Effector memory CD4-positive, alpha-beta T cell (primary cell): Measurements from ENCODE around the gene CEMP1.

Source experiments
- DNase-seq, 3 donors: peaks; one replicate each; pipeline ENCODE4 v3.0.0-alpha.2; 2020
- H3K27ac ChIP-seq: 2 replicates; pipeline ENCODE4 v1.7.0; 2013; ENCODE audit warnings: mild to moderate bottlenecking, low read length, moderate library complexity; ENCODE audit not compliant: insufficient read depth, poor library complexity, severe bottlenecking
- H3K27me3 ChIP-seq: replicated peaks from 2 replicates; pipeline ENCODE4 v1.7.0; 2013; ENCODE audit warnings: mild to moderate bottlenecking, low read length; ENCODE audit not compliant: insufficient read depth, control insufficient read depth, poor library complexity, severe bottlenecking
- H3K36me3 ChIP-seq: 2 replicates; pipeline ENCODE4 v1.7.0; 2013; ENCODE audit warnings: mild to moderate bottlenecking, low read length, moderate library complexity; ENCODE audit not compliant: control insufficient read depth, insufficient read depth
- H3K4me1 ChIP-seq: 2 replicates; pipeline ENCODE4 v1.7.0; 2013; ENCODE audit warnings: low read length, mild to moderate bottlenecking; ENCODE audit not compliant: control insufficient read depth, insufficient read depth, poor library complexity, severe bottlenecking
- H3K4me3 ChIP-seq: 2 replicates; pipeline ENCODE4 v1.7.0; 2013; ENCODE audit warnings: low read length, low read depth, mild to moderate bottlenecking; ENCODE audit not compliant: insufficient read depth, poor library complexity, severe bottlenecking
- H3K9me3 ChIP-seq: 2 replicates; pipeline ENCODE4 v1.7.0; 2013; ENCODE audit warnings: mild to moderate bottlenecking, low read length, moderate library complexity; ENCODE audit not compliant: control insufficient read depth

CEMP1 gene

GRCh38 chr16:2529961-2530628, 1.1 kb downstream of the CEMP1 start:
- H3K4me1 ChIP-seq, result peaks cover 8% of the 10 kb centered on the region
- H3K36me3 ChIP-seq, result peaks cover 25% of the 10 kb centered on the region
- no peak overlapping the region for H3K4me3 ChIP-seq
- H3K27ac ChIP-seq, result no peak overlapping the region
- no peaks in the 10 kb centered on the region for H3K27me3 ChIP-seq
- DNase-seq, result no peak
- H3K9me3 ChIP-seq, result no peaks in the 10 kb centered on the region

- H3K4me1 ChIP-seq, result peaks cover 8% of the 10 kb centered on the region
- H3K27ac ChIP-seq, result no peak overlapping the region
- no peak overlapping the region for H3K4me3 ChIP-seq
- H3K27me3 ChIP-seq, result no peaks in the 10 kb centered on the region
- no peaks in the 10 kb centered on the region for H3K9me3 ChIP-seq
- peaks cover 33% of the 10 kb centered on the region for H3K36me3 ChIP-seq
- DNase-seq, result no peak
Observed at GRCh38 chr16:2529061-2529931, 1.9 kb downstream of the CEMP1 start.

GRCh38 chr16:2528161-2529060, 2.8 kb downstream of the CEMP1 start:
- Histone ChIP-seq H3K9me3 (no peaks in the 10 kb centered on the region), H3K27me3 (no peaks in the 10 kb centered on the region), H3K4me3 (no peak overlapping the region), H3K36me3 (peaks cover 42% of the 10 kb centered on the region), H3K27ac (no peak overlapping the region), H3K4me1 (peaks cover 8% of the 10 kb centered on the region)
- no peak for DNase-seq

GRCh38 chr16:2527784-2528100, 3.5 kb downstream of the CEMP1 start:
- DNase-seq, result no peak
- no peaks in the 10 kb centered on the region for H3K27me3 ChIP-seq
- peaks cover 44% of the 10 kb centered on the region for H3K36me3 ChIP-seq
- H3K4me3 ChIP-seq, result no peak overlapping the region
- H3K27ac ChIP-seq, result no peak overlapping the region
- H3K4me1 ChIP-seq, result peaks cover 8% of the 10 kb centered on the region
- H3K9me3 ChIP-seq, result no peaks in the 10 kb centered on the region

GRCh38 chr16:2527071-2527783, 4.0 kb downstream of the CEMP1 start:
- H3K4me1 ChIP-seq, result peaks cover 8% of the 10 kb centered on the region

GRCh38 chr16:2526135-2526534, 5.1 kb downstream of the CEMP1 start:
- peaks cover 6% of the 10 kb centered on the region for H3K4me1 ChIP-seq
- H3K9me3 ChIP-seq, result no peaks in the 10 kb centered on the region
- H3K27me3 ChIP-seq, result no peaks in the 10 kb centered on the region
- H3K36me3 ChIP-seq, result peaks cover 49% of the 10 kb centered on the region
- DNase-seq, result no peak
- H3K27ac ChIP-seq, result no peak overlapping the region
- no peak overlapping the region for H3K4me3 ChIP-seq

More at GRCh38 chr16:2527071-2527783, 4.0 kb downstream of the CEMP1 start:
- no peak overlapping the region for H3K4me3 ChIP-seq
- DNase-seq, result no peak
- peaks cover 46% of the 10 kb centered on the region for H3K36me3 ChIP-seq
- no peak overlapping the region for H3K27ac ChIP-seq
- H3K9me3 ChIP-seq, result no peaks in the 10 kb centered on the region
- H3K27me3 ChIP-seq, result no peaks in the 10 kb centered on the region

GRCh38 chr16:2524339-2524938, 6.8 kb downstream of the CEMP1 start:
- no peak for DNase-seq
- no peak overlapping the region for H3K27ac ChIP-seq
- H3K9me3 ChIP-seq, result no peaks in the 10 kb centered on the region
- no peak overlapping the region for H3K4me3 ChIP-seq
- no peaks in the 10 kb centered on the region for H3K27me3 ChIP-seq
- peaks cover 49% of the 10 kb centered on the region for H3K36me3 ChIP-seq
- H3K4me1 ChIP-seq, result peaks cover 13% of the 10 kb centered on the region

GRCh38 chr16:2523801-2524231, 7.4 kb downstream of the CEMP1 start:
- H3K36me3 ChIP-seq, result peaks cover 49% of the 10 kb centered on the region
- no peak for DNase-seq
- H3K9me3 ChIP-seq, result no peaks in the 10 kb centered on the region
- H3K4me3 ChIP-seq, result no peak overlapping the region
- no peak overlapping the region for H3K27ac ChIP-seq
- H3K4me1 ChIP-seq, result peaks cover 19% of the 10 kb centered on the region
- no peaks in the 10 kb centered on the region for H3K27me3 ChIP-seq
